Measurements from ENCODE around the gene ZNF841. TPM values are rescaled to one million over a fixed set of nuclear protein-coding genes. Genes with fewer than 3 reads are reported as not detected.

The ZNF841 gene
- total and polyA plus RNA-seq, 2 of the 13 experiments (the other 11 are each of a cell fraction or from before 2014, with no cell fraction given): 6.2 to 14.2 TPM

DNA sequence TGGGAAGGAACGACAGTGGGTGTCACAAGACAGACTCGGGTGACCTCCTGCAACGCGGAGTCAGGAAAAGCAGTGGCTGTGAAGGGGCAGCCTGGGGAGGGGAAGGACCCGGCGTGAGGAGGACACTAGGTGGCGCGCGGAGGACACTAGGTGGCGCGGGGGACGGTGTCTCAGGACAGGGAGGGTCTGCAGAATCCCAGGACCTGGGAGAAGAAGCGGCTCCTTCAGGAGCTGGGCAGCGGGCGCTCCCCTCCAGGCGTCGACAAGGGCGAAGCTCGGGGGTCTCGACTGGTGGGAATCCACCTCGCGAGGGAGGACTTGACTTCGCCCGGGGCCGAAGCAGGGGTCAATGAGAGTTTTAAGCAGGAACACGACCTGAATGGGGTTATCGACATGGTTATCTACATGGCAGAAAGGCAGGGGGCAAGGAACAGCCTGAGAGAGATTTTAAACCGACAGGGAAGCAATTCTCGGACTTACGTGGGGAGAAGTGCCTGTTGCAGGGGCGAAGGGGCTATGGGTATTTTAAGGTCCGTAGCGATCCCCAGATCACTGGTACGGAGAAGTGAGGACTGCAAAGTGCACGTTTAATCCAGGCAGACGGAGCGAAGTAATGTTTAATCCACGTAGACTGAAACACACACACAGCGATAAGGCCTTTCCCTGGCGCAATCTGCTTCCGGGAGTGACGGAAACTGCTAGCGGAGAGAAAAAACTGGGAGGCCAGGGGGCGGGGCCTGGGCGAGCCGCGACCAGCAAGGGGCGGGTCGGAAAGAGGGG, 43.9 kb upstream of the ZNF841 start, which contains the start of gene ZNF616 (continued):
- TF ChIP-seq, protein P1, sequence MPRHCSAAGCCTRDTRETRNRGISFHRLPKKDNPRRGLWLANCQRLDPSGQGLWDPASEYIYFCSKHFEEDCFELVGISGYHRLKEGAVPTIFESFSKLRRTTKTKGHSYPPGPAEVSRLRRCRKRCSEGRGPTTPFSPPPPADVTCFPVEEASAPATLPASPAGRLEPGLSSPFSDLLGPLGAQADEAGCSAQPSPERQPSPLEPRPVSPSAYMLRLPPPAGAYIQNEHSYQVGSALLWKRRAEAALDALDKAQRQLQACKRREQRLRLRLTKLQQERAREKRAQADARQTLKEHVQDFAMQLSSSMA (CRISPR knock-in tag; IDR thresholded peaks at IDR 0.05): no peak
- TF ChIP-seq FIP1L1 (IDR thresholded peaks at IDR 0.05; ENCODE audit: borderline replicate concordance, insufficient read depth, low read depth, low read length): no peak
- TF ChIP-seq SNAPC5 (CRISPR knock-in tag; IDR thresholded peaks at IDR 0.05; ENCODE audit: borderline replicate concordance): no peak
- TF ChIP-seq HBP1 (CRISPR knock-in tag; IDR thresholded peaks at IDR 0.05; ENCODE audit: low read depth): peak; percentile 25; the same call in 1 of the 2 replicates
- TF ChIP-seq CBX1 (IDR thresholded peaks at IDR 0.05; ENCODE audit: low read depth): no peak
- TF ChIP-seq LCORL (IDR thresholded peaks at IDR 0.05): no peak
- TF ChIP-seq LCORL (CRISPR knock-in tag; IDR thresholded peaks at IDR 0.05): no peak
- no peak for TF ChIP-seq ZNF256 (CRISPR knock-in tag; conservative IDR thresholded peaks at IDR 0.05)
- no peak for TF ChIP-seq SSRP1 (CRISPR knock-in tag; IDR thresholded peaks at IDR 0.05)
- peak; percentile 37; the same call in 1 of the 2 replicates for TF ChIP-seq CREM (IDR thresholded peaks at IDR 0.05)
- TF ChIP-seq CREM (CRISPR knock-in tag; IDR thresholded peaks at IDR 0.05): no peak
- no peak; the same call in 1 of the 2 replicates for TF ChIP-seq HIVEP1 (CRISPR knock-in tag; IDR thresholded peaks at IDR 0.05)
- TF ChIP-seq ZBTB20 (CRISPR knock-in tag; IDR thresholded peaks at IDR 0.05; ENCODE audit: borderline replicate concordance, low read depth): peak; percentile 50; the same call in 1 of the 2 replicates
- TF ChIP-seq ZNF766 (CRISPR knock-in tag; IDR thresholded peaks at IDR 0.05; ENCODE audit: borderline replicate concordance): no peak
- peak; percentile 63 for TF ChIP-seq ZMYM3 (CRISPR knock-in tag; IDR thresholded peaks at IDR 0.05)
- TF ChIP-seq REXO4 (CRISPR knock-in tag; IDR thresholded peaks at IDR 0.05; ENCODE audit: borderline replicate concordance): no peak
- no peak for TF ChIP-seq NFYB (CRISPR knock-in tag; IDR thresholded peaks at IDR 0.05)
- no peak for TF ChIP-seq ZNF577 (CRISPR knock-in tag; IDR thresholded peaks at IDR 0.05; ENCODE audit: borderline replicate concordance, low read depth)
- no peak for TF ChIP-seq ELK4 (CRISPR knock-in tag; IDR thresholded peaks at IDR 0.05; ENCODE audit: borderline replicate concordance)
- no peak for TF ChIP-seq HNF1A (IDR thresholded peaks at IDR 0.05; ENCODE audit: low read depth)
- TF ChIP-seq HNF1A (CRISPR knock-in tag; IDR thresholded peaks at IDR 0.05; ENCODE audit: borderline replicate concordance): peak; percentile 63; the same call in 1 of the 2 replicates

Data from HepG2 (cell line).